Central memory CD8-positive, alpha-beta T cell (primary cell): Measurements from ENCODE around the gene SNTG2.

ENCODE experiments used
- ATAC-seq: fragments of 150-1000 bp; cut with Tn5 transposase; replicated peaks from 2 replicates; pipeline ENCODE4 v1.10.0; 2022; ENCODE audit warnings: mild to moderate bottlenecking, moderate FRiP score, moderate number of reproducible peaks; ENCODE audit not compliant: poor library complexity, severe bottlenecking; ENCODE audit errors: extremely low read depth
- DNase-seq, 2 donors: peaks; one replicate each; pipeline ENCODE4 v3.0.0; 2021; ENCODE audit warnings: low spot score in 2 of 2
- H3K27ac Mint-ChIP-seq: one replicate; pipeline ENCODE4 v1.8.0; 2022; ENCODE audit warnings: low read depth, mild to moderate bottlenecking, moderate library complexity, mixed read lengths
- H3K27me3 Mint-ChIP-seq: one replicate; pipeline ENCODE4 v1.8.0; 2022; ENCODE audit warnings: mixed read lengths
- H3K36me3 Mint-ChIP-seq: one replicate; pipeline ENCODE4 v1.8.0; 2022; ENCODE audit warnings: mild to moderate bottlenecking, moderate library complexity, mixed read lengths; ENCODE audit not compliant: insufficient read depth
- H3K4me1 Mint-ChIP-seq: one replicate; pipeline ENCODE4 v1.8.0; 2022; ENCODE audit warnings: mixed read lengths
- H3K4me3 Mint-ChIP-seq: one replicate; pipeline ENCODE4 v1.8.0; 2022; ENCODE audit warnings: mild to moderate bottlenecking, moderate library complexity, mixed read lengths
- H3K9me3 Mint-ChIP-seq: one replicate; pipeline ENCODE4 v1.8.0; 2022; ENCODE audit warnings: mixed read lengths

Gene SNTG2

GRCh38 chr2:1246239-1246638 lies 295.6 kb downstream of the SNTG2 start:
- Mint-ChIP-seq H3K4me3 (no peak overlapping the region), H3K27ac (no peak overlapping the region), H3K4me1 (no peaks in the 10 kb centered on the region), H3K27me3 (no peaks in the 10 kb centered on the region), H3K36me3 (no peaks in the 10 kb centered on the region), H3K9me3 (no peaks in the 10 kb centered on the region)
- no peak for DNase-seq
- no peak for ATAC-seq

DNA sequence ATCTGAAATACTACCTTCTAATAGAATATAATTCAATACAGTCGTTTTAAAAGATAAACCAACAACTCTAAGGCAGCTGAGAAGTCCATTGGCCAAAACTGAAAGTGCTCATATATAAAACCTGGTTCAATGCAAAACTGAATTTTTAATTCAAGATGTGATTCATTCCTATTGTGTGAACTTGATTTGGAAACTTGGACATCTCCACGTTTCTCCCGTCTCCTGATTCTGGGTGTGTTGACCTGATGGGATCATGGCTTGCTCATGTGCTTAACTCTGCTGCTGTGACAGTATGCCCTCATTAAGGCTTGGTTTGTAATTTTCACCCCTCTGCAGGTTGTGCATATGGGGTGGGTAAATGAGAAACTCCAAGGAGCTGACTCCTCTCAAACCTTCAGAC lies 296.3 kb downstream of the SNTG2 start:
- no peak overlapping the region for H3K27ac Mint-ChIP-seq
- no peak for DNase-seq
- H3K9me3 Mint-ChIP-seq: no peaks in the 10 kb centered on the region
- no peaks in the 10 kb centered on the region for H3K36me3 Mint-ChIP-seq
- no peak overlapping the region for H3K4me3 Mint-ChIP-seq
- no peaks in the 10 kb centered on the region for H3K27me3 Mint-ChIP-seq
- H3K4me1 Mint-ChIP-seq: no peaks in the 10 kb centered on the region
- ATAC-seq: no peak

- no peak overlapping the region for H3K4me3 Mint-ChIP-seq
- no peak for DNase-seq
These were observed 297.5 kb downstream of the SNTG2 start for GRCh38 chr2:1248187-1248586.

DNA sequence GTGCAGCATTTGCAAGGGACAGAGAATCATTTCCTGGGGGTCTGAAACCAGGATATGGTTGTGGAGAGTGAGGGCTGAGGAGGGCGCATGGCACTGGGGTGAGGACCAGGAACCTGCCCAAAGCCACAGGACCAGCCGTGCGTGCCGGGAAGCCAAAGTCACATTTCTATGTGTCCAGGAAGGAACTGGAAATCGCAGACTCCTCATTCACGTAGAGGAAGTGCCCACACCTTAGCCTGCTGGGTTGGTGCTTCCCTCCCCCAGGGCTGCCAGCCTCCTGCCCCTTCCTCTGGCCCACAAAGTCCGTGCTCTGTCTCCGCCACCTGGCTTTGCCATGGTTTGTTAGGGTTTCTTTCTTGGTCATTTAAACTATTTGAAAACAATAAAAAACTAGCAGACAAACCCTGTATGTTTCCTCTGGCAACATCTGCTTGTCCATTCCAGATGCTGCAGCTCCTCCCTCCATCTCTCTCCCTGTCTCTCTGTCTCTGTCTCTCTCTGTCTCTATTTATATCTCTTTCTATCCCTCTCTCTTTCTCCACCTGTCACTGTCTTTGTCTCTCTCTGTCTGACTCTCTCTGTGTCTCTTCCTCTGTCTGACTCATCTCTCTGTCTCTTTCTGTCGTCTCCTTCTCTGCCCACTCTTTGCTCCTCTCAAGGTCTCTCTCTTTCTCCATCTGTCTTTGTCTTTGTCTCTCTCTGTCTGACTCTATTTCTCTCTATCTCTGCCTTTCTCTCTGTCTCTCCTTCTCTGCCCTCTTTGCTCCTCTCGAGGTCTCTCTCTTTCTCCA lies 299.4 kb downstream of the SNTG2 start:
- no peaks in the 10 kb centered on the region for H3K4me1 Mint-ChIP-seq
- DNase-seq (no peak), ATAC-seq (no peak)
- peaks cover 10% of the 10 kb centered on the region for H3K27me3 Mint-ChIP-seq
- H3K9me3 Mint-ChIP-seq: no peaks in the 10 kb centered on the region
- H3K27ac Mint-ChIP-seq: no peak overlapping the region
- no peaks in the 10 kb centered on the region for H3K36me3 Mint-ChIP-seq
- no peak overlapping the region for H3K4me3 Mint-ChIP-seq

More at GRCh38 chr2:1248187-1248586, 297.5 kb downstream of the SNTG2 start:
- no peak overlapping the region for H3K27ac Mint-ChIP-seq
- H3K9me3 Mint-ChIP-seq: no peaks in the 10 kb centered on the region
- peaks cover under 1% of the 10 kb centered on the region for H3K27me3 Mint-ChIP-seq
- no peak for ATAC-seq
- H3K36me3 Mint-ChIP-seq: no peaks in the 10 kb centered on the region
- no peaks in the 10 kb centered on the region for H3K4me1 Mint-ChIP-seq

DNA sequence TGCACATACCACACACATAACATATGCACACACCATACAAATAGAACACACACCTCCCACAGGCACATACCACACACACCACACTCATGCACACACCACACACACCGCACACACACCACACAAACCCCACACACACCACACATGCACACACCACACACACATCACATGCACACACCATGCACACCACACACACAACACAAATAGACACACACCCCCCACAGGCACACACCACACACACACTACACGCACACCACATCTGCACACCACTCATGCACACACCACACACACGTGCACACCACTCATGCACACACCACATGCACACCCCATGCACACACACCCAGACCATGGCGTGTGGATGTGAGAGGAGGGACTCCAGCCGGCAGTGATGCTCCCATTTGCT lies 300.9 kb downstream of the SNTG2 start:
- Mint-ChIP-seq H3K4me3 (no peak overlapping the region), H3K27me3 (peaks cover 10% of the 10 kb centered on the region), H3K4me1 (no peaks in the 10 kb centered on the region), H3K9me3 (no peaks in the 10 kb centered on the region), H3K27ac (no peak overlapping the region), H3K36me3 (peaks cover 2% of the 10 kb centered on the region)
- ATAC-seq (no peak), DNase-seq (no peak)

- H3K9me3 Mint-ChIP-seq: no peaks in the 10 kb centered on the region
- no peak for DNase-seq
These were observed 303.0 kb downstream of the SNTG2 start for GRCh38 chr2:1253629-1254028.

DNA sequence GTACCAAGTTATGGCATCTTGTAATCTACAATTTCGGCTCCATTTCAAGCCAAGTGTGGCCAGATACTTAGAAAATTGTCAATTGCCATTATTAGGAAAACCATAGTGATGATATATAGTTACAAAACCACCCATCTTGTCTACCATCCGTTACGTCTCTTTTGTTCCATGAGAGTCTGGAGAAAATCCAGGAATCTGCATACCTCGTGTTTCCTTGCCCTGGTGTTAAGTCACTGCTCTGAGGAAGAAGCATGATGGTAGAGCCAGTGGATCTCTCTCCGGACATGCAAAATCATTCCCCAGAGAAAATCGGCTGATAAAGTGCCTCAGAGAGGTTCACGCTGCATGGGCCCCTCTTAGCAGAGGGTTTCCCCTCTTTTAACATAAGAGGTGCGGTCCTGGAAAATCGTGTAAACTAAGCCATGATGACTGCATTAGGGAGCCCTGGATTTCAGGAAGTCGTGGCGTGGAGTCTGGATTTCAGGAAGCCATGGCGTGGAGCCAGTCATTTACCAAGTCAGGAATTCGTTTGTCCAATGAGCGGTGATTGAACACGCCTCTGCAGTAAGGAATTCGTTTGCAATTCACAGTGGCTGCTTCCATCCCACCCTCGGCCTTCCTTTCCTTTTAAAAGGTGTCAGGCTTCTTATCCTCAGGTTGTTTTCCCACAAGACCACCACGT lies 304.2 kb downstream of the SNTG2 start:
- H3K4me3 Mint-ChIP-seq: no peak overlapping the region
- ATAC-seq (no peak), DNase-seq (no peak)
- H3K27ac Mint-ChIP-seq: no peak overlapping the region
- peaks cover 10% of the 10 kb centered on the region for H3K27me3 Mint-ChIP-seq
- H3K36me3 Mint-ChIP-seq: peaks cover 2% of the 10 kb centered on the region
- H3K4me1 Mint-ChIP-seq: no peaks in the 10 kb centered on the region
- H3K9me3 Mint-ChIP-seq: no peaks in the 10 kb centered on the region

More at GRCh38 chr2:1253629-1254028, 303.0 kb downstream of the SNTG2 start:
- Mint-ChIP-seq H3K27ac (no peak overlapping the region), H3K27me3 (peaks cover 10% of the 10 kb centered on the region), H3K4me3 (no peak overlapping the region), H3K36me3 (peaks cover 2% of the 10 kb centered on the region), H3K4me1 (no peaks in the 10 kb centered on the region)
- no peak for ATAC-seq

GRCh38 chr2:1256632-1257324 lies 306.1 kb downstream of the SNTG2 start:
- DNase-seq: no peak
- ATAC-seq: no peak
- Mint-ChIP-seq H3K9me3 (no peaks in the 10 kb centered on the region), H3K27ac (no peak overlapping the region), H3K27me3 (peaks cover 10% of the 10 kb centered on the region), H3K4me1 (no peaks in the 10 kb centered on the region), H3K36me3 (peaks cover 2% of the 10 kb centered on the region), H3K4me3 (no peak overlapping the region)

DNA sequence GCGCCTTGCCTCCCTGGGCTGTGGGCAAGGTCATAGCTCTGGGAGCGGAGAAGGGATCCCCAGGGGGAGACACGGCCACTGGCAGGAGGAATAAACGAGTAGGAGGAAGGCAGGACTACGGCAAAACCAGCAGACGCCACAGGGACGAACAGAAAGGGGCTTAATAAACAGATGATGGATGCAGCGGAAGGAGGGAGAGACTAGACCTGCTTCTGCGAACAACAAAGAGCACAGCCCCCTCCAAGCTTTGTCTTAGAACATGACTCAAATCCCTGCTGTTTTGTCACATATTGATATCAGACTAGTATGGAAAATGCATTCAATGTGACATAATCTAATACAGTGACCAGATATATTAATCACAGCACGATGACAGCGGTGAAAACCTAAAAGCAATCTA lies 306.7 kb downstream of the SNTG2 start:
- ATAC-seq (no peak), DNase-seq (no peak)
- Mint-ChIP-seq H3K4me1 (no peaks in the 10 kb centered on the region), H3K9me3 (no peaks in the 10 kb centered on the region), H3K27me3 (peaks cover 10% of the 10 kb centered on the region), H3K4me3 (no peak overlapping the region), H3K27ac (no peak overlapping the region), H3K36me3 (peaks cover 2% of the 10 kb centered on the region)

DNA sequence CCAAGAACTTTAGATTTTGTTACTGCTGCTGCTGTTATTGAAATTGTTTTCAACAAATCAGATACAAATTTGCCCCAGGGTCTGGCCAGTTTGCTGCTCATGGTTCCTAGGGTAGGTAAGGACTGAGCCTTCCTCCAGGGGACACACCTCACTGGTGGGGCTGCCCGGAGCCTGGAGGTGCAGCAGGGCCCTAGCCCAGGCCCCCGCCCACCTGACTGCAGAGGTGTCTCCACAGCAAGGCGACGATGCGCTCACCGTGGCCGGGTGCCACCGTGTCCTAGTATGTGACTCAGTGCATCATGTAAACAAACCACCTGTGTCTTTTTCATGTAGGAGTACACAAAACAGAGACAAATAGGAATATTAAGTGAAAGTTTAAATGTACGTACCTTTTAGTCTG lies 309.1 kb downstream of the SNTG2 start:
- Mint-ChIP-seq H3K4me3 (no peak overlapping the region), H3K27me3 (no peaks in the 10 kb centered on the region), H3K27ac (no peak overlapping the region), H3K4me1 (no peaks in the 10 kb centered on the region), H3K9me3 (no peaks in the 10 kb centered on the region), H3K36me3 (peaks cover 2% of the 10 kb centered on the region)
- no peak for DNase-seq
- ATAC-seq: no peak

DNA sequence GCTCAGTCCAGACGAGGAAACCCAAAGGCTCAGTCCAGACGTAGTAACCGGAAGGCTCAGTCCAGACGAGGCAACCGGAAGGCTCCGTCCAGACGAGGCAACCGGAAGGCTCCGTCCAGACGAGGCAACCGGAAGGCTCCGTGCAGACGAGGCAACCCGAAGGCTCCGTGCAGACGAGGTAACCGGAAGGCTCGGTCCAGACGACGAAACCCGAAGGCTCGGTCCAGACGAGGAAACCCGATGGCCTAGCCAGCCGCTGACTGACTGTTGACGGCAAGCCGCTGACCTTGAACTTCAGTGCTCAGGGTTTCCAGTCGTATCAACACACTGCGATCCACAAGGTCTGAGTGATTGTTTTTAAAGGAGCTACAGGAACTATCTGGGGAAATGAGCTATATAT lies 312.0 kb downstream of the SNTG2 start:
- no peak overlapping the region for H3K4me3 Mint-ChIP-seq
- no peak overlapping the region for H3K27ac Mint-ChIP-seq
- no peak for ATAC-seq
- H3K9me3 Mint-ChIP-seq: no peaks in the 10 kb centered on the region
- DNase-seq: no peak
- peaks cover 3% of the 10 kb centered on the region for H3K36me3 Mint-ChIP-seq
- H3K27me3 Mint-ChIP-seq: no peaks in the 10 kb centered on the region
- H3K4me1 Mint-ChIP-seq: no peaks in the 10 kb centered on the region

GRCh38 chr2:1265454-1265853 lies 314.8 kb downstream of the SNTG2 start:
- no peak overlapping the region for H3K27ac Mint-ChIP-seq
- peaks cover 3% of the 10 kb centered on the region for H3K36me3 Mint-ChIP-seq
- ATAC-seq (no peak), DNase-seq (no peak)
- H3K4me3 Mint-ChIP-seq: no peak overlapping the region
- no peaks in the 10 kb centered on the region for H3K4me1 Mint-ChIP-seq
- no peaks in the 10 kb centered on the region for H3K9me3 Mint-ChIP-seq
- H3K27me3 Mint-ChIP-seq: peaks cover 3% of the 10 kb centered on the region

DNA sequence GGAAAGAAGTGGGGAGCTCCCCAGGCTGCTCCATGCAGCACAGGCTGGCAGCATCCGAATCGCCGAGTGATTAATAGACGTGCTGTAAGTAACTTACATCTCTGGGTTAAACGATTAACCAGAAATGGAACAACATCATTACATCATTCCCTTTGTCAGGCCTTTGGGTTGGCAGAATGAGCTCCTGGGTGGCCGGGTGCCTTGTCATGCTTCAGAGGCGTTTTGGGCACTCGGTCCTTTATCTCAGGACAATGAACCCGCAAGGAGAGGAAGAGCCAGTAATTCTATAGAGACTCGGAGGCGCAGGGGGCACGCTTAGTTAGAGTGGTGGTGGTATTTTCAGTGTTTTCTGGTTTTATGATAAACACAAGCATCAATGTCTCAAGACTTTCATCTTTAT lies 315.7 kb downstream of the SNTG2 start:
- H3K36me3 Mint-ChIP-seq: peaks cover 3% of the 10 kb centered on the region
- H3K9me3 Mint-ChIP-seq: no peaks in the 10 kb centered on the region
- DNase-seq (no peak), ATAC-seq (no peak)
- H3K27me3 Mint-ChIP-seq: peaks cover 10% of the 10 kb centered on the region
- no peak overlapping the region for H3K4me3 Mint-ChIP-seq
- H3K4me1 Mint-ChIP-seq: no peaks in the 10 kb centered on the region
- no peak overlapping the region for H3K27ac Mint-ChIP-seq
